WTC11 (cell line): ENCODE results near the gene B3GALT5. TPM values are rescaled to one million over a fixed set of nuclear protein-coding genes. Genes with fewer than 3 reads are reported as not detected.

ENCODE experiments used
- ATAC-seq: fragments of 200-7000 bp; cut with Tn5 transposase; 2 replicates; pipeline ENCODE4 v1.10.0; 2021; ENCODE audit warnings: mild to moderate bottlenecking, moderate library complexity
- CTCF ChIA-PET: fragments of 300-600 bp; sonication (Branson Sonifier 250); formaldehyde crosslinking; loops from one replicate; lab custom pipeline; 2021; ENCODE audit warnings: antibody characterized with exemption; lab: Charles Lee
- POLR2A ChIA-PET: fragments of 350-600 bp; sonication (Branson Sonifier 250); formaldehyde crosslinking; loops from one replicate; lab custom pipeline; 2021; ENCODE audit warnings: antibody characterized with exemption; lab: Charles Lee
- DNase-seq: peaks from one replicate; pipeline ENCODE4 v3.0.0; 2021; ENCODE audit warnings: low spot score
- H3K27ac Mint-ChIP-seq: 2 replicates; pipeline ENCODE4 v1.8.0; 2021; ENCODE audit warnings: mixed read lengths
- H3K27me3 Mint-ChIP-seq: 2 replicates; pipeline ENCODE4 v1.8.0; 2021; ENCODE audit warnings: low read depth, mild to moderate bottlenecking, moderate library complexity, mixed read lengths
- H3K36me3 Mint-ChIP-seq: 2 replicates; pipeline ENCODE4 v1.8.0; 2021; ENCODE audit warnings: mixed read lengths
- H3K4me1 Mint-ChIP-seq: 2 replicates; pipeline ENCODE4 v1.8.0; 2022; ENCODE audit warnings: mixed read lengths
- H3K4me3 Mint-ChIP-seq: 2 replicates; pipeline ENCODE4 v1.8.0; 2021; ENCODE audit warnings: mild to moderate bottlenecking, moderate library complexity, mixed read lengths
- H3K9me3 Mint-ChIP-seq: 2 replicates; pipeline ENCODE4 v1.8.0; 2021; ENCODE audit warnings: mixed read lengths
- ATF1 ChIP-seq: sonication (generic); formaldehyde crosslinking; IDR thresholded peaks from 2 replicates; pipeline ENCODE4 v1.8.1; 2023; ENCODE audit warnings: mild to moderate bottlenecking, moderate library complexity, missing genetic modification reagents
- CREB1 ChIP-seq: sonication (generic); formaldehyde crosslinking; IDR thresholded peaks from 2 replicates; pipeline ENCODE4 v1.8.0; 2023; ENCODE audit warnings: mild to moderate bottlenecking, missing genetic modification reagents
- ELF4 ChIP-seq: sonication (generic); formaldehyde crosslinking; IDR thresholded peaks from 2 replicates; pipeline ENCODE4 v1.8.1; 2022; ENCODE audit warnings: low read depth, mild to moderate bottlenecking, moderate library complexity, missing genetic modification reagents
- EMX1 ChIP-seq: fragments of 250-450 bp; sonication (Bioruptor Pico); IDR thresholded peaks from 2 replicates; pipeline ENCODE4 v1.8.0; 2021; ENCODE audit warnings: mild to moderate bottlenecking
- FOXK1 ChIP-seq: sonication (generic); formaldehyde crosslinking; IDR thresholded peaks from 2 replicates; pipeline ENCODE4 v1.8.0; 2022; ENCODE audit warnings: mild to moderate bottlenecking, moderate library complexity, missing genetic modification reagents
- FOXP1 ChIP-seq: sonication (generic); formaldehyde crosslinking; IDR thresholded peaks from 2 replicates; pipeline ENCODE4 v1.8.0; 2022; ENCODE audit warnings: missing genetic modification reagents, mild to moderate bottlenecking, moderate library complexity, borderline replicate concordance
- KAT7 ChIP-seq: sonication (generic); formaldehyde crosslinking; IDR thresholded peaks from 2 replicates; pipeline ENCODE4 v1.8.1; 2023; ENCODE audit warnings: missing genetic modification reagents, mild to moderate bottlenecking, borderline replicate concordance
- NFATC4 ChIP-seq: fragments of 250-450 bp; sonication (Bioruptor Pico); IDR thresholded peaks from 2 replicates; pipeline ENCODE4 v1.9.0; 2021; ENCODE audit warnings: mild to moderate bottlenecking
- NR3C1 ChIP-seq: sonication (generic); formaldehyde crosslinking; conservative IDR thresholded peaks from 2 replicates; pipeline ENCODE4 v1.8.1; 2023; ENCODE audit warnings: low read depth, mild to moderate bottlenecking, missing genetic modification reagents
- RELA ChIP-seq: sonication (generic); formaldehyde crosslinking; IDR thresholded peaks from 2 replicates; pipeline ENCODE4 v1.8.1; 2022; ENCODE audit warnings: missing genetic modification reagents, mild to moderate bottlenecking, borderline replicate concordance
- ZNF219 ChIP-seq: sonication (generic); formaldehyde crosslinking; IDR thresholded peaks from 2 replicates; pipeline ENCODE4 v1.8.0; 2023; ENCODE audit warnings: missing genetic modification reagents, mild to moderate bottlenecking, borderline replicate concordance
- ZNF317 ChIP-seq: sonication (generic); formaldehyde crosslinking; IDR thresholded peaks from 2 replicates; pipeline ENCODE4 v1.8.1; 2023; ENCODE audit warnings: low read depth, mild to moderate bottlenecking, moderate library complexity, missing genetic modification reagents, borderline replicate concordance
- ZNF423 ChIP-seq: fragments of 250-450 bp; sonication (Bioruptor Pico); IDR thresholded peaks from 2 replicates; pipeline ENCODE4 v2.1.2; 2022; ENCODE audit warnings: mild to moderate bottlenecking, moderate library complexity
- total RNA-seq: library from RNA; stranded (reverse); gene quantifications from 3 replicates; pipeline ENCODE4 v1.2.3, GENCODE V29; 2021
- TF ChIP-seq, protein P1 (sequence below): sonication (generic); formaldehyde crosslinking; IDR thresholded peaks from 2 replicates; pipeline ENCODE4 v1.8.1; 2023; ENCODE audit warnings: mild to moderate bottlenecking, missing genetic modification reagents, moderate library complexity
- TF ChIP-seq, protein P2 (sequence below): sonication (generic); formaldehyde crosslinking; conservative IDR thresholded peaks from 2 replicates; pipeline ENCODE4 v1.8.1; 2023; ENCODE audit warnings: mild to moderate bottlenecking, low read depth, missing genetic modification reagents, moderate library complexity
- TF ChIP-seq, protein P3 (sequence below): sonication (generic); formaldehyde crosslinking; IDR thresholded peaks from 2 replicates; pipeline ENCODE4 v1.8.1; 2022; ENCODE audit warnings: mild to moderate bottlenecking, missing genetic modification reagents, moderate library complexity, borderline replicate concordance
- TF ChIP-seq, protein P4 (sequence below): sonication (generic); formaldehyde crosslinking; IDR thresholded peaks from 2 replicates; pipeline ENCODE4 v1.8.1; 2022; ENCODE audit warnings: mild to moderate bottlenecking, moderate library complexity, missing genetic modification reagents
- TF ChIP-seq, protein P5 (sequence below): sonication (generic); formaldehyde crosslinking; conservative IDR thresholded peaks from 2 replicates; pipeline ENCODE4 v1.8.1; 2022; ENCODE audit warnings: mild to moderate bottlenecking, missing genetic modification reagents
- TF ChIP-seq, protein P6 (sequence below): fragments of 250-450 bp; sonication (Bioruptor Pico); IDR thresholded peaks from 2 replicates; pipeline ENCODE4 v1.9.0; 2021; ENCODE audit warnings: mild to moderate bottlenecking, borderline replicate concordance

Gene B3GALT5
- total RNA-seq, 1 experiment from 2014 or later = 25.8 TPM

DNA sequence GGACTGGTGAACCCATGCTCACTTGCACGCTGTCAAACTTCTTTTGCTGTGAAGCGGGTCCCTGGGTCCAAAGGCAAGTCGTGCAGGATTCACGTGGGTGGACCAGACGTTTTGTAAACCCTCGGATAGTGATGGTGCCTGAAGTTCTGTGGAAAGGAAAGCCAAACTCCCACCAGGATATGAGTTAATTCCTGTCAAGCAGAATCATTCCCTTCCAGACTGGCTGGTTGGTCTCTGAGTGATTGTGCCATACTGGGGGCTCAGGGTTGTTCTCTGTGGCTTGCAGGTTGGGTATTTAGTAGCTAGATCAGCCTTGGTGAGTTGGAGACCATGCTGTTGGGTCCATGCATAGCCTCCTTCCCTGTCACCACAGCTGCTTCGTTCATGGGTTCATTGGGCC lies 99.5 kb downstream of the B3GALT5 start (continued):
- TF ChIP-seq, protein P1, sequence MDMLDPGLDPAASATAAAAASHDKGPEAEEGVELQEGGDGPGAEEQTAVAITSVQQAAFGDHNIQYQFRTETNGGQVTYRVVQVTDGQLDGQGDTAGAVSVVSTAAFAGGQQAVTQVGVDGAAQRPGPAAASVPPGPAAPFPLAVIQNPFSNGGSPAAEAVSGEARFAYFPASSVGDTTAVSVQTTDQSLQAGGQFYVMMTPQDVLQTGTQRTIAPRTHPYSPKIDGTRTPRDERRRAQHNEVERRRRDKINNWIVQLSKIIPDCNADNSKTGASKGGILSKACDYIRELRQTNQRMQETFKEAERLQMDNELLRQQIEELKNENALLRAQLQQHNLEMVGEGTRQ (CRISPR knock-in tag) = no peak
- TF ChIP-seq, all 79 proteins: peak for 0

DNA sequence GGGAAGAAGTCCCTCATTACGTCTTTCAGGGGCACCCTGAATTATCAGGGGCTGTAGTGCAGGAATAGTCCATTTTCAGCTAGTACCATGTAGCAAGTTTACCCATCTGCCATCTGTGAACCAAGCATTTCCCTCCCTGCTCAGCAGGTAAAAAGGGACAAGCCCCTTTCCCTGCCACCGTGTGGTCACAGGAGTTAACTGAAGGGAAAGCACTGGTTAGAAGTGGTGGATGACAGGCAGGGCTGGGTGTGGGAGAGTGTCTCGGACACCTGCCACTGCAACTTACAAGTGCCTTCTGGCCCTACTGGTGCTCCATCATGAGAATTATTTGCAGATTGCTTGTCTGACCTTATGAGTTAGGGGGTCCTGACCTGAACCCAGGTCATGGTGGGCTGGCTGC lies 100.2 kb downstream of the B3GALT5 start:
- ATAC-seq (peak; percentile 69), DNase-seq (peak; percentile 38)
- CTCF ChIA-PET = interaction anchor here (1.0 to 2.2 kb wide), 4 partner anchors 34 to 408 kb away, joined by 3 to 12 read pairs (median 5); no protein-coding TSS in a partner anchor
- TF ChIP-seq RELA (CRISPR knock-in tag) = no peak
- no peak for TF ChIP-seq FOXP1 (CRISPR knock-in tag)
- Mint-ChIP-seq H3K4me1 (peaks cover 31% of the 10 kb centered on the region), H3K27ac (peak overlapping the region; percentile 76; the same call in 1 of the 2 replicates), H3K4me3 (no peak overlapping the region), H3K27me3 (no peaks in the 10 kb centered on the region; the same call in 1 of the 2 replicates), H3K9me3 (peaks cover 11% of the 10 kb centered on the region), H3K36me3 (peaks cover 40% of the 10 kb centered on the region)
- POLR2A ChIA-PET = no interaction called here

DNA sequence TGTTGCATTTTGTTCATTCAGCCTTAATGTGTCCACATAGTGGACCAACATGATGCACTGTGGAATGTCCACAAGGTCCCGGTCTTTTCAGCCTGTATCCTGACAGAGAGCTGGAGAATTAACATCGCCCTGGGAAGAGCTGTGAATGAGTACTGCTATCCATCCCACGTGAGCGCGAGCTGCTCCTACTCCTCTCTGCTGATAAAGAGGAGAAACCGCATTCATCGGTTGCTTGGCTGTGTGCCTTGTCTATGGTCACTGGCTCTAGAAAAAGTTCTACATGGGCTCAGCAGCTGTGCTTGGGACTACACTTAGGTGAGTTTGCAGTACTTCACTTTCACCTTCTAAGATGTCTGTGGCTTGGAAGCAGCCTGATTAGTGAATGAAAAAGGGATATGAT lies 101.2 kb downstream of the B3GALT5 start:
- POLR2A ChIA-PET = no interaction called here
- Mint-ChIP-seq H3K36me3 (peaks cover 40% of the 10 kb centered on the region), H3K4me3 (no peak overlapping the region), H3K9me3 (peaks cover 13% of the 10 kb centered on the region), H3K4me1 (peaks cover 23% of the 10 kb centered on the region), H3K27me3 (no peaks in the 10 kb centered on the region; the same call in 1 of the 2 replicates), H3K27ac (peak overlapping the region; percentile 73; the same call in 1 of the 2 replicates)
- CTCF ChIA-PET = interaction anchor here (1.1 to 2.2 kb wide), 3 partner anchors 35 to 407 kb away, joined by 3 to 12 read pairs (median 7); no protein-coding TSS in a partner anchor
- ATAC-seq (no peak), DNase-seq (no peak)
- TF ChIP-seq, protein P2, sequence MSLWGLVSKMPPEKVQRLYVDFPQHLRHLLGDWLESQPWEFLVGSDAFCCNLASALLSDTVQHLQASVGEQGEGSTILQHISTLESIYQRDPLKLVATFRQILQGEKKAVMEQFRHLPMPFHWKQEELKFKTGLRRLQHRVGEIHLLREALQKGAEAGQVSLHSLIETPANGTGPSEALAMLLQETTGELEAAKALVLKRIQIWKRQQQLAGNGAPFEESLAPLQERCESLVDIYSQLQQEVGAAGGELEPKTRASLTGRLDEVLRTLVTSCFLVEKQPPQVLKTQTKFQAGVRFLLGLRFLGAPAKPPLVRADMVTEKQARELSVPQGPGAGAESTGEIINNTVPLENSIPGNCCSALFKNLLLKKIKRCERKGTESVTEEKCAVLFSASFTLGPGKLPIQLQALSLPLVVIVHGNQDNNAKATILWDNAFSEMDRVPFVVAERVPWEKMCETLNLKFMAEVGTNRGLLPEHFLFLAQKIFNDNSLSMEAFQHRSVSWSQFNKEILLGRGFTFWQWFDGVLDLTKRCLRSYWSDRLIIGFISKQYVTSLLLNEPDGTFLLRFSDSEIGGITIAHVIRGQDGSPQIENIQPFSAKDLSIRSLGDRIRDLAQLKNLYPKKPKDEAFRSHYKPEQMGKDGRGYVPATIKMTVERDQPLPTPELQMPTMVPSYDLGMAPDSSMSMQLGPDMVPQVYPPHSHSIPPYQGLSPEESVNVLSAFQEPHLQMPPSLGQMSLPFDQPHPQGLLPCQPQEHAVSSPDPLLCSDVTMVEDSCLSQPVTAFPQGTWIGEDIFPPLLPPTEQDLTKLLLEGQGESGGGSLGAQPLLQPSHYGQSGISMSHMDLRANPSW (CRISPR knock-in tag) = no peak
- TF ChIP-seq, protein P3, sequence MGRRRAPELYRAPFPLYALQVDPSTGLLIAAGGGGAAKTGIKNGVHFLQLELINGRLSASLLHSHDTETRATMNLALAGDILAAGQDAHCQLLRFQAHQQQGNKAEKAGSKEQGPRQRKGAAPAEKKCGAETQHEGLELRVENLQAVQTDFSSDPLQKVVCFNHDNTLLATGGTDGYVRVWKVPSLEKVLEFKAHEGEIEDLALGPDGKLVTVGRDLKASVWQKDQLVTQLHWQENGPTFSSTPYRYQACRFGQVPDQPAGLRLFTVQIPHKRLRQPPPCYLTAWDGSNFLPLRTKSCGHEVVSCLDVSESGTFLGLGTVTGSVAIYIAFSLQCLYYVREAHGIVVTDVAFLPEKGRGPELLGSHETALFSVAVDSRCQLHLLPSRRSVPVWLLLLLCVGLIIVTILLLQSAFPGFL (CRISPR knock-in tag) = no peak
- TF ChIP-seq ELF4 = no peak
- TF ChIP-seq, protein P4, sequence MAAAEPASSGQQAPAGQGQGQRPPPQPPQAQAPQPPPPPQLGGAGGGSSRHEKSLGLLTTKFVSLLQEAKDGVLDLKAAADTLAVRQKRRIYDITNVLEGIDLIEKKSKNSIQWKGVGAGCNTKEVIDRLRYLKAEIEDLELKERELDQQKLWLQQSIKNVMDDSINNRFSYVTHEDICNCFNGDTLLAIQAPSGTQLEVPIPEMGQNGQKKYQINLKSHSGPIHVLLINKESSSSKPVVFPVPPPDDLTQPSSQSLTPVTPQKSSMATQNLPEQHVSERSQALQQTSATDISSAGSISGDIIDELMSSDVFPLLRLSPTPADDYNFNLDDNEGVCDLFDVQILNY (CRISPR knock-in tag) = no peak
- no peak for TF ChIP-seq CREB1 (CRISPR knock-in tag)
- TF ChIP-seq NFATC4 (CRISPR knock-in tag) = no peak
- TF ChIP-seq FOXK1 = no peak
- TF ChIP-seq, protein P5, sequence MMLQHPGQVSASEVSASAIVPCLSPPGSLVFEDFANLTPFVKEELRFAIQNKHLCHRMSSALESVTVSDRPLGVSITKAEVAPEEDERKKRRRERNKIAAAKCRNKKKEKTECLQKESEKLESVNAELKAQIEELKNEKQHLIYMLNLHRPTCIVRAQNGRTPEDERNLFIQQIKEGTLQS (CRISPR knock-in tag) = no peak
- no peak for TF ChIP-seq ATF1 (CRISPR knock-in tag)

DNA sequence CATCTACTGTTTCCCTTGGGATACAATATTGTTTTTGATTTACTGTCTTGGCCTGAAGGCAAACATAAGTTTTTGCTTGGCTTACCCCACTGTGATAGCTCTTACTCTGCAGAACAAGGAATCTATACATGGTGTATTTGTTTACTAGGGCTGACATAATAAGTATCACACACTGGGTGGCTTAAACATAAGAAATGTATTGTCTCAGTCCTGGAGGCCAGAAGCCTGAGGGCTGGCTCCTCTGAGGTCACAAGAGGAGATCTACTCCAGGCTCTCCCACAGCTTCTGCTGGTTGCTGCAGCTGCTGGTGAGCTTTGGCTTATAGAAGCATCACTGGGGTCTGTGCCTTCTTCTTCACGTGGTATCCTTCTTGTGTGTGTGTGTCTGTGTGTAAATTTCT lies 101.6 kb downstream of the B3GALT5 start:
- POLR2A ChIA-PET = no interaction called here
- H3K36me3 Mint-ChIP-seq = peaks cover 39% of the 10 kb centered on the region
- H3K9me3 Mint-ChIP-seq = peaks cover 15% of the 10 kb centered on the region
- H3K4me1 Mint-ChIP-seq = peaks cover 18% of the 10 kb centered on the region
- H3K27me3 Mint-ChIP-seq = no peaks in the 10 kb centered on the region; the same call in 1 of the 2 replicates
- DNase-seq (no peak), ATAC-seq (no peak)
- CTCF ChIA-PET = interaction anchor here (0.7 to 2.2 kb wide), 3 partner anchors 35 to 196 kb away, joined by 4 to 12 read pairs (median 7); no protein-coding TSS in a partner anchor
- no peak overlapping the region for H3K27ac Mint-ChIP-seq
- H3K4me3 Mint-ChIP-seq = no peak overlapping the region
- TF ChIP-seq NR3C1 (CRISPR knock-in tag) (no peak), ZNF317 (CRISPR knock-in tag) (no peak), KAT7 (CRISPR knock-in tag) (no peak), EMX1 (CRISPR knock-in tag) (no peak), ZNF423 (no peak), ZNF219 (no peak)
- TF ChIP-seq, protein P5 (CRISPR knock-in tag) = no peak
- TF ChIP-seq, protein P6, sequence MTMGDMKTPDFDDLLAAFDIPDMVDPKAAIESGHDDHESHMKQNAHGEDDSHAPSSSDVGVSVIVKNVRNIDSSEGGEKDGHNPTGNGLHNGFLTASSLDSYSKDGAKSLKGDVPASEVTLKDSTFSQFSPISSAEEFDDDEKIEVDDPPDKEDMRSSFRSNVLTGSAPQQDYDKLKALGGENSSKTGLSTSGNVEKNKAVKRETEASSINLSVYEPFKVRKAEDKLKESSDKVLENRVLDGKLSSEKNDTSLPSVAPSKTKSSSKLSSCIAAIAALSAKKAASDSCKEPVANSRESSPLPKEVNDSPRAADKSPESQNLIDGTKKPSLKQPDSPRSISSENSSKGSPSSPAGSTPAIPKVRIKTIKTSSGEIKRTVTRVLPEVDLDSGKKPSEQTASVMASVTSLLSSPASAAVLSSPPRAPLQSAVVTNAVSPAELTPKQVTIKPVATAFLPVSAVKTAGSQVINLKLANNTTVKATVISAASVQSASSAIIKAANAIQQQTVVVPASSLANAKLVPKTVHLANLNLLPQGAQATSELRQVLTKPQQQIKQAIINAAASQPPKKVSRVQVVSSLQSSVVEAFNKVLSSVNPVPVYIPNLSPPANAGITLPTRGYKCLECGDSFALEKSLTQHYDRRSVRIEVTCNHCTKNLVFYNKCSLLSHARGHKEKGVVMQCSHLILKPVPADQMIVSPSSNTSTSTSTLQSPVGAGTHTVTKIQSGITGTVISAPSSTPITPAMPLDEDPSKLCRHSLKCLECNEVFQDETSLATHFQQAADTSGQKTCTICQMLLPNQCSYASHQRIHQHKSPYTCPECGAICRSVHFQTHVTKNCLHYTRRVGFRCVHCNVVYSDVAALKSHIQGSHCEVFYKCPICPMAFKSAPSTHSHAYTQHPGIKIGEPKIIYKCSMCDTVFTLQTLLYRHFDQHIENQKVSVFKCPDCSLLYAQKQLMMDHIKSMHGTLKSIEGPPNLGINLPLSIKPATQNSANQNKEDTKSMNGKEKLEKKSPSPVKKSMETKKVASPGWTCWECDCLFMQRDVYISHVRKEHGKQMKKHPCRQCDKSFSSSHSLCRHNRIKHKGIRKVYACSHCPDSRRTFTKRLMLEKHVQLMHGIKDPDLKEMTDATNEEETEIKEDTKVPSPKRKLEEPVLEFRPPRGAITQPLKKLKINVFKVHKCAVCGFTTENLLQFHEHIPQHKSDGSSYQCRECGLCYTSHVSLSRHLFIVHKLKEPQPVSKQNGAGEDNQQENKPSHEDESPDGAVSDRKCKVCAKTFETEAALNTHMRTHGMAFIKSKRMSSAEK = no peak
